Lung (tissue), 12 donors: ENCODE results near the gene BARX1. TPM values are rescaled to one million over a fixed set of nuclear protein-coding genes. Genes with fewer than 3 reads are reported as not detected.

ENCODE experiments used
- ATAC-seq: fragments of 200-7000 bp; cut with Tn5 transposase; one replicate; pipeline ENCODE4 v1.9.1; 2020; ENCODE audit warnings: moderate number of reproducible peaks; ENCODE audit not compliant: insufficient read depth, low FRiP score
- DNase-seq, 3 donors: peaks; one replicate each; pipeline ENCODE4 v3.0.0-alpha.2; 2013 to 2017
- H3K27ac ChIP-seq, 2 donors: one replicate each; pipeline ENCODE4 v1.5.1; 2013; ENCODE audit warnings: mild to moderate bottlenecking in 2 of 2, moderate library complexity in 2 of 2, control low read depth in 1 of 2, inconsistent platforms in 1 of 2, low read depth in 1 of 2, low read length in 1 of 2
- H3K27me3 ChIP-seq, 3 donors: one replicate each; pipeline ENCODE4 v1.5.1; 2013; ENCODE audit warnings: low read length in 2 of 3; ENCODE audit not compliant: control insufficient read depth in 3 of 3, insufficient read depth in 3 of 3
- H3K36me3 ChIP-seq, 4 donors: one replicate each; pipeline ENCODE4 v1.5.1; 2013; ENCODE audit warnings: low read length in 4 of 4, mild to moderate bottlenecking in 1 of 4, moderate library complexity in 1 of 4; ENCODE audit not compliant: control insufficient read depth in 4 of 4, insufficient read depth in 4 of 4
- H3K4me1 ChIP-seq, 5 donors: one replicate each; pipeline ENCODE4 v1.5.1; 2013; ENCODE audit warnings: low read length in 5 of 5, mild to moderate bottlenecking in 2 of 5, moderate library complexity in 1 of 5; ENCODE audit not compliant: control insufficient read depth in 5 of 5, insufficient read depth in 5 of 5
- H3K4me3 ChIP-seq: one replicate; pipeline ENCODE4 v1.5.1; 2013; ENCODE audit warnings: mild to moderate bottlenecking, control low read depth, moderate library complexity
- H3K9ac ChIP-seq, 2 donors: one replicate each; pipeline ENCODE4 v1.5.1; 2013; ENCODE audit warnings: low read length in 2 of 2, control low read depth in 1 of 2; ENCODE audit not compliant: insufficient read depth in 1 of 2
- H3K9me3 ChIP-seq, 4 donors: one replicate each; pipeline ENCODE4 v1.5.1; 2013; ENCODE audit warnings: low read length in 3 of 4, mild to moderate bottlenecking in 1 of 4, moderate library complexity in 1 of 4; ENCODE audit not compliant: control insufficient read depth in 4 of 4, insufficient read depth in 3 of 4
- CTCF ChIP-seq: IDR thresholded peaks from 2 replicates; pipeline ENCODE4 v1.5.1; 2012; ENCODE audit warnings: mild to moderate bottlenecking; ENCODE audit errors: control extremely low read depth, extremely low read depth
- WGBS, 2 donors: extraction: QIAGEN DNeasy Blood & Tissue Kit; methylation state at CpG; one replicate each; pipeline ENCODE4 v1.1.7; 2013; 5-methylcytosine and 5-hydroxymethylcytosine counted together
- polyA plus RNA-seq, 2 donors: library from polyadenylated mRNA; stranded (reverse); fragments of 200-250 nt; gene quantifications; one replicate each; pipeline ENCODE4 v1.2.1, GENCODE V29; 2013
- total RNA-seq, 2 donors: library from RNA; depleted of rRNA in 1 of 2; stranded (reverse); fragments of >200 nt in 1 of 2; gene quantifications; one replicate each; pipeline ENCODE4 v1.2.1, GENCODE V29; 2014 to 2021
- donor health status: control.
- donor health status: control.
- donor health status: Bipolar disorder and iron deficiency.
- donor health status: healthy.
- donor health status: DM: yes; HTN: yes; CAD: no.

Gene BARX1
- total and polyA plus RNA-seq, 4 donors = 0.08 to 0.09 TPM; not detected in 2

GRCh38 chr9:93955981-93956784, 1.0 kb upstream of the BARX1 start:
- no peak overlapping the region for H3K27ac ChIP-seq
- 28% methylated on average over 12 of the region's 12 CpGs for WGBS, 2 donors
- H3K36me3 ChIP-seq = no peaks in the 10 kb centered on the region
- peaks cover 0 to 13% (median 0%) of the 10 kb centered on the region in 4 donors for H3K9me3 ChIP-seq
- TF ChIP-seq CTCF = no peak
- H3K27me3 ChIP-seq = peaks cover 29 to 89% (median 85%) of the 10 kb centered on the region in 3 donors
- peaks cover 0 to 39% (median 22%) of the 10 kb centered on the region in 5 donors for H3K4me1 ChIP-seq
- H3K9ac ChIP-seq = no peak overlapping the region
- no peak overlapping the region for H3K4me3 ChIP-seq
- DNase-seq = no peak
- ATAC-seq = no peak

GRCh38 chr9:93954434-93955061, 607 bp downstream of the BARX1 start:
- no peak for ATAC-seq
- Histone ChIP-seq H3K27me3 (peaks cover 23 to 88% (median 82%) of the 10 kb centered on the region in 3 donors), H3K4me1 (peaks cover 0 to 42% (median 22%) of the 10 kb centered on the region in 5 donors), H3K27ac (no peak overlapping the region), H3K9ac (no peak overlapping the region), H3K36me3 (no peaks in the 10 kb centered on the region), H3K4me3 (no peak overlapping the region), H3K9me3 (peaks cover 0 to 17% (median 0%) of the 10 kb centered on the region in 4 donors)
- no peak for DNase-seq
- TF ChIP-seq CTCF = no peak
- WGBS, 2 donors = 3 to 5% methylated on average over 62 to 67 of the region's 67 CpGs

- Histone ChIP-seq H3K9me3 (peaks cover 0 to 17% (median 0%) of the 10 kb centered on the region in 4 donors), H3K36me3 (no peaks in the 10 kb centered on the region), H3K27ac (no peak overlapping the region), H3K9ac (no peak overlapping the region), H3K27me3 (peaks cover 20 to 89% (median 82%) of the 10 kb centered on the region in 3 donors), H3K4me1 (peaks cover 0 to 35% (median 22%) of the 10 kb centered on the region in 5 donors), H3K4me3 (no peak overlapping the region)
- ATAC-seq (no peak), DNase-seq (peak in 1 of 3 donors; percentile 18)
- no peak for TF ChIP-seq CTCF
- WGBS, 2 donors = 15 to 24% methylated on average over 47 to 49 of the region's 49 CpGs
These were observed 1.4 kb downstream of the BARX1 start for GRCh38 chr9:93953496-93954433.
